Measurements from ENCODE around the gene NPAS3.

DNA sequence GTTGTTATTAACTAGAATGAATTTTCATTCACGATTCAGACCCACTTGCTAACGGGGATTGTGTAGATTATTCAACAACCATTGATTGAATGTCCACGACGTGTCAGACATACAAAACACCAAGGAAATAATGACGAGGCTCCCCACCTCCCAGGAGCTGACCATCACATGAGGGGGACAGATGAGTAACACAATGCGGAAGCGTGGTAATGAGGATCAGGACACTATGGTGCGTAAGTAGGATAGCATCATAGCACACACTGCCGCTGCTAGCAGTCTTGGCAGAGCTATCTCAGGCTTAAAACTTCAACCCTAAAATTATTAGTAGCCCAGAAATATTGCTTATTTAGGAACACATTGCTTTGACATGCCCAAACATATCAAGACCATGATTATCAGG, 746.3 kb downstream of the NPAS3 start:
- TF ChIP-seq, protein P1, sequence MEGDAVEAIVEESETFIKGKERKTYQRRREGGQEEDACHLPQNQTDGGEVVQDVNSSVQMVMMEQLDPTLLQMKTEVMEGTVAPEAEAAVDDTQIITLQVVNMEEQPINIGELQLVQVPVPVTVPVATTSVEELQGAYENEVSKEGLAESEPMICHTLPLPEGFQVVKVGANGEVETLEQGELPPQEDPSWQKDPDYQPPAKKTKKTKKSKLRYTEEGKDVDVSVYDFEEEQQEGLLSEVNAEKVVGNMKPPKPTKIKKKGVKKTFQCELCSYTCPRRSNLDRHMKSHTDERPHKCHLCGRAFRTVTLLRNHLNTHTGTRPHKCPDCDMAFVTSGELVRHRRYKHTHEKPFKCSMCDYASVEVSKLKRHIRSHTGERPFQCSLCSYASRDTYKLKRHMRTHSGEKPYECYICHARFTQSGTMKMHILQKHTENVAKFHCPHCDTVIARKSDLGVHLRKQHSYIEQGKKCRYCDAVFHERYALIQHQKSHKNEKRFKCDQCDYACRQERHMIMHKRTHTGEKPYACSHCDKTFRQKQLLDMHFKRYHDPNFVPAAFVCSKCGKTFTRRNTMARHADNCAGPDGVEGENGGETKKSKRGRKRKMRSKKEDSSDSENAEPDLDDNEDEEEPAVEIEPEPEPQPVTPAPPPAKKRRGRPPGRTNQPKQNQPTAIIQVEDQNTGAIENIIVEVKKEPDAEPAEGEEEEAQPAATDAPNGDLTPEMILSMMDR (IDR thresholded peaks at IDR 0.05; ENCODE audit: low read depth, low read length): no peak
- TF ChIP-seq EZH2phosphoT487 (IDR thresholded peaks at IDR 0.05; ENCODE audit: low read depth): no peak

Measured in OCI-LY3 (cell line).